ENCODE results near the gene HSD17B1. TPM values are rescaled to one million over a fixed set of nuclear protein-coding genes. Genes with fewer than 3 reads are reported as not detected.

HSD17B1 gene
- polyA plus RNA-seq, 3 donors, result 0.19 to 0.72 (median 0.27) TPM

- peaks cover 16 to 19% of the 10 kb centered on the region in 2 donors for H3K4me1 ChIP-seq (ENCODE audit: control insufficient read depth in 1 of 2, insufficient read depth in 2 of 2, low read length in 2 of 2)
- no peaks in the 10 kb centered on the region for H3K79me2 ChIP-seq (ENCODE audit: insufficient read depth, low read length)
- peaks cover 0 to 3% (median 0%) of the 10 kb centered on the region in 3 donors for H3K27me3 Mint-ChIP-seq (ENCODE audit: low read depth in 3 of 3)
- peak overlapping the region; percentile 84 to 94 (median 93) for H3K27ac Mint-ChIP-seq
- peaks cover 0 to 2% (median 0%) of the 10 kb centered on the region in 7 donors for H3K9me3 Mint-ChIP-seq
- peak overlapping the region in 1 of 2 donors; percentile 61 for H3K4me3 Mint-ChIP-seq
- peaks cover 78 to 96% of the 10 kb centered on the region in 2 donors for H3K36me3 ChIP-seq (replicated peaks in 1 of 2; ENCODE audit: control insufficient read depth in 1 of 2, insufficient read depth in 2 of 2, low read length in 2 of 2)
- no CpG with 5 or more reads among the region's 1 CpG for WGBS (ENCODE audit: insufficient coverage)
- H3K27ac ChIP-seq (ENCODE audit: low read depth in 1 of 2, low read length in 2 of 2), result peak overlapping the region; percentile 55 to 74
- H2AFZ ChIP-seq (ENCODE audit: insufficient read depth, low read depth, low read length, poor library complexity, severe bottlenecking), result no peak overlapping the region
- peak overlapping the region in 1 of 3 experiments; percentile 32 for H3K4me3 ChIP-seq (replicated peaks in 1 of 3; ENCODE audit: low read depth in 2 of 3, low read length in 3 of 3)
- peaks cover 87 to 94% of the 10 kb centered on the region in 2 donors for H3K36me3 Mint-ChIP-seq
- peaks cover 4% of the 10 kb centered on the region for H4K20me1 ChIP-seq (ENCODE audit: insufficient read depth, low read length)
- H3K4me1 Mint-ChIP-seq, result peaks cover 25% of the 10 kb centered on the region
- H3K27me3 ChIP-seq (ENCODE audit: control insufficient read depth in 2 of 2, insufficient read depth in 2 of 2, low read length in 2 of 2), result no peaks in the 10 kb centered on the region
- no peak for TF ChIP-seq CTCF (IDR thresholded peaks at IDR 0.05)
- H3K9me3 ChIP-seq (replicated peaks in 1 of 2; ENCODE audit: control insufficient read depth in 1 of 2, insufficient read depth in 1 of 2, low read length in 2 of 2), result no peaks in the 10 kb centered on the region
- intact Hi-C loops (cut with micrococcal nuclease), result no loop called here
- peak in 1 of 3 donors; percentile 28 for DNase-seq
- peak overlapping the region; percentile 42 for H3K4me2 ChIP-seq (replicated peaks; ENCODE audit: extremely low read depth, low read length, poor library complexity, severe bottlenecking)
- H3K9ac ChIP-seq (ENCODE audit: insufficient read depth, low read length, poor library complexity, severe bottlenecking), result peak overlapping the region; percentile 4
Observed at GRCh38 chr17:42585353-42585752, 32.6 kb downstream of the HSD17B1 start.

GRCh38 chr17:42586514-42587230 is 33.9 kb downstream of the HSD17B1 start:
- WGBS (ENCODE audit: insufficient coverage), result 100% methylated on average over 2 of the region's 7 CpGs
- Mint-ChIP-seq H3K36me3 (peaks cover 86 to 94% of the 10 kb centered on the region in 2 donors), H3K27me3 (ENCODE audit: low read depth in 3 of 3) (peaks cover 0 to 3% (median 0%) of the 10 kb centered on the region in 3 donors), H3K9me3 (peaks cover 0 to 2% (median 0%) of the 10 kb centered on the region in 7 donors), H3K4me1 (peaks cover 25% of the 10 kb centered on the region), H3K4me3 (no peak overlapping the region), H3K27ac (peak overlapping the region in 4 of 7 donors; percentile 11 to 76 (median 60))
- TF ChIP-seq CTCF (IDR thresholded peaks at IDR 0.05), result no peak
- H3K27ac ChIP-seq (ENCODE audit: low read depth in 1 of 2, low read length in 2 of 2), result peak overlapping the region in 1 of 2 donors; percentile 74
- no peak for DNase-seq
- H3K27me3 ChIP-seq (ENCODE audit: control insufficient read depth in 2 of 2, insufficient read depth in 2 of 2, low read length in 2 of 2), result no peaks in the 10 kb centered on the region
- no peak overlapping the region for H3K4me2 ChIP-seq (replicated peaks; ENCODE audit: extremely low read depth, low read length, poor library complexity, severe bottlenecking)
- H3K9me3 ChIP-seq (replicated peaks in 1 of 2; ENCODE audit: control insufficient read depth in 1 of 2, insufficient read depth in 1 of 2, low read length in 2 of 2), result no peaks in the 10 kb centered on the region
- H3K79me2 ChIP-seq (ENCODE audit: insufficient read depth, low read length), result no peaks in the 10 kb centered on the region
- no peak overlapping the region for H3K4me3 ChIP-seq (replicated peaks in 1 of 3; ENCODE audit: low read depth in 2 of 3, low read length in 3 of 3)
- intact Hi-C loops (cut with micrococcal nuclease), result no loop called here
- H2AFZ ChIP-seq (ENCODE audit: insufficient read depth, low read depth, low read length, poor library complexity, severe bottlenecking), result no peak overlapping the region
- H3K9ac ChIP-seq (ENCODE audit: insufficient read depth, low read length, poor library complexity, severe bottlenecking), result no peak overlapping the region
- peaks cover 82 to 96% of the 10 kb centered on the region in 2 donors for H3K36me3 ChIP-seq (replicated peaks in 1 of 2; ENCODE audit: control insufficient read depth in 1 of 2, insufficient read depth in 2 of 2, low read length in 2 of 2)
- H3K4me1 ChIP-seq (ENCODE audit: control insufficient read depth in 1 of 2, insufficient read depth in 2 of 2, low read length in 2 of 2), result peaks cover 16 to 19% of the 10 kb centered on the region in 2 donors
- peaks cover 4% of the 10 kb centered on the region for H4K20me1 ChIP-seq (ENCODE audit: insufficient read depth, low read length)

Measured in CD14-positive monocyte (primary cell).